H1 (cell line): Measurements from ENCODE around the gene GSPT1. TPM values are rescaled to one million over a fixed set of nuclear protein-coding genes. Genes with fewer than 3 reads are reported as not detected.

Experiments used
- CTCF ChIA-PET: fragments of 300-600 bp; sonication (Branson Sonifier 250); formaldehyde crosslinking; loops from one replicate; lab custom pipeline; 2021; ENCODE audit not compliant: partially characterized antibody; lab: Charles Lee
- POLR2A ChIA-PET: fragments of 300-600 bp; sonication (Branson Sonifier 250); formaldehyde crosslinking; loops from one replicate; lab custom pipeline; 2021; ENCODE audit warnings: inconsistent platforms; ENCODE audit not compliant: partially characterized antibody; lab: Charles Lee
- DNase-seq, 2 experiments: peaks; one replicate each; pipeline versions ENCODE4 v3.0.0 to v3.0.0-alpha.2; 2010 to 2022; ENCODE audit warnings: low spot score in 2 of 2, low read depth in 1 of 2, mixed read lengths in 1 of 2
- FAIRE-seq: peaks from 2 replicates; lab custom pipeline; 2011; peaks lifted over from hg19 to GRCh38; lab: Jason Lieb, UNC
- H2AFZ ChIP-seq: 2 replicates; pipeline ENCODE4 v1.8.1; 2012; ENCODE audit warnings: low read length, inconsistent platforms
- H2AK5ac ChIP-seq: 2 replicates; pipeline ENCODE4 v1.6.1; 2013; ENCODE audit warnings: low read depth, low read length
- H2BK120ac ChIP-seq: replicated peaks from 2 replicates; pipeline ENCODE3; 2013; ENCODE audit warnings: low read depth, low read length, inconsistent platforms
- H2BK12ac ChIP-seq: 2 replicates; pipeline ENCODE4 v1.6.1; 2013; ENCODE audit warnings: low read depth, low read length
- H2BK15ac ChIP-seq: 2 replicates; pipeline ENCODE4 v1.6.1; 2013; ENCODE audit warnings: low read length
- H2BK20ac ChIP-seq: 2 replicates; pipeline ENCODE4 v1.6.1; 2013; ENCODE audit warnings: low read length
- H2BK5ac ChIP-seq: 2 replicates; pipeline ENCODE4 v1.6.1; 2013; ENCODE audit warnings: low read depth, low read length
- H3K14ac ChIP-seq: 2 replicates; pipeline ENCODE4 v1.6.1; 2013; ENCODE audit warnings: inconsistent platforms; ENCODE audit not compliant: insufficient read length
- H3K18ac ChIP-seq: 2 replicates; pipeline ENCODE4 v1.6.1; 2013; ENCODE audit warnings: low read length; ENCODE audit errors: extremely low read depth
- H3K23ac ChIP-seq: 2 replicates; pipeline ENCODE4 v1.6.1; 2013; ENCODE audit warnings: inconsistent platforms; ENCODE audit not compliant: insufficient read length
- H3K23me2 ChIP-seq: 2 replicates; pipeline ENCODE4 v1.6.1; 2013; ENCODE audit warnings: low read depth, low read length
- H3K27ac ChIP-seq: 2 replicates; pipeline ENCODE4 v1.6.1; 2011; ENCODE audit warnings: low read depth, low read length, inconsistent platforms
- H3K27me3 ChIP-seq, 4 experiments: replicated peaks in 1 of 4; 1 replicate in 1 of 4; 2 replicates in 3 of 4; pipeline versions ENCODE4 v1.6.1 to v1.8.1; 2011 to 2013; ENCODE audit warnings: low read length in 3 of 4, mild to moderate bottlenecking in 3 of 4, inconsistent platforms in 2 of 4, mixed read lengths in 2 of 4, moderate library complexity in 1 of 4; ENCODE audit not compliant: control insufficient read depth in 3 of 4, insufficient read depth in 3 of 4; ENCODE audit errors: extremely low read depth in 1 of 4
- H3K36me3 ChIP-seq, 4 experiments: 2 replicates each; pipeline versions ENCODE4 v1.6.1 to v1.8.1; 2011 to 2013; ENCODE audit warnings: mild to moderate bottlenecking in 4 of 4, low read length in 3 of 4, moderate library complexity in 2 of 4, control low read depth in 1 of 4, inconsistent platforms in 1 of 4; ENCODE audit not compliant: insufficient read depth in 4 of 4, control insufficient read depth in 2 of 4
- H3K4ac ChIP-seq: replicated peaks from 2 replicates; pipeline ENCODE3; 2013; ENCODE audit warnings: low read length, low read depth, mixed read lengths, inconsistent platforms; ENCODE audit not compliant: insufficient read length
- H3K4me1 ChIP-seq, 4 experiments: replicated peaks in 1 of 4; 1 replicate in 1 of 4; 2 replicates in 3 of 4; pipeline versions ENCODE4 v1.6.1 to v1.8.1; 2011 to 2013; ENCODE audit warnings: low read length in 3 of 4, inconsistent platforms in 2 of 4, mixed read lengths in 1 of 4; ENCODE audit not compliant: insufficient read depth in 4 of 4, control insufficient read depth in 3 of 4
- H3K4me2 ChIP-seq, 2 experiments: 2 replicates each; pipeline versions ENCODE4 v1.6.1 to v1.8.1; 2011 to 2013; ENCODE audit warnings: low read depth in 2 of 2, low read length in 2 of 2, control low read depth in 1 of 2, inconsistent platforms in 1 of 2, mild to moderate bottlenecking in 1 of 2; ENCODE audit not compliant: insufficient read depth in 1 of 2
- H3K4me3 ChIP-seq, 4 experiments: fragments of 200-600, 300-600 bp in 1 of 4; sonication (generic), shearing (Covaris generic), sonication (Bioruptor Twin) in 1 of 4; 2 replicates each; pipeline versions ENCODE4 v1.5.1 to v1.8.1; 2011 to 2016; ENCODE audit warnings: low read length in 4 of 4, low read depth in 3 of 4, control low read depth in 2 of 4, inconsistent platforms in 2 of 4, mild to moderate bottlenecking in 2 of 4, mixed read lengths in 1 of 4, moderate library complexity in 1 of 4; ENCODE audit not compliant: insufficient read depth in 2 of 4; ENCODE audit errors: extremely low read depth in 1 of 4
- H3K56ac ChIP-seq: replicated peaks from 2 replicates; pipeline ENCODE3; 2013; ENCODE audit warnings: low read depth, mild to moderate bottlenecking, mixed read lengths, low read length, inconsistent platforms; ENCODE audit not compliant: insufficient read length
- H3K79me1 ChIP-seq: 2 replicates; pipeline ENCODE4 v1.6.1; 2013; ENCODE audit warnings: low read depth, low read length, control low read depth
- H3K79me2 ChIP-seq, 2 experiments: 2 replicates each; pipeline versions ENCODE4 v1.6.1 to v1.8.1; 2012 to 2013; ENCODE audit warnings: low read length in 2 of 2, mild to moderate bottlenecking in 2 of 2, inconsistent platforms in 1 of 2; ENCODE audit not compliant: insufficient read depth in 2 of 2, control insufficient read depth in 1 of 2
- H3K9ac ChIP-seq, 4 experiments: replicated peaks in 1 of 4; 1 replicate in 1 of 4; 2 replicates in 3 of 4; pipeline versions ENCODE4 v1.6.1 to v1.8.1; 2011 to 2013; ENCODE audit warnings: low read depth in 3 of 4, low read length in 3 of 4, control low read depth in 2 of 4, mild to moderate bottlenecking in 2 of 4, moderate library complexity in 2 of 4, inconsistent platforms in 1 of 4; ENCODE audit errors: extremely low read depth in 1 of 4
- H3K9me3 ChIP-seq, 2 experiments: 2 replicates each; pipeline versions ENCODE4 v1.6.1 to v1.8.1; 2012 to 2013; ENCODE audit warnings: mild to moderate bottlenecking in 2 of 2, moderate library complexity in 2 of 2, control low read depth in 1 of 2, inconsistent platforms in 1 of 2, low read depth in 1 of 2, low read length in 1 of 2, mixed read lengths in 1 of 2; ENCODE audit not compliant: insufficient read depth in 2 of 2
- H4K20me1 ChIP-seq, 2 experiments: replicated peaks in 1 of 2; 2 replicates each; pipeline versions ENCODE3 to v1.8.1; 2011 to 2013; ENCODE audit warnings: inconsistent platforms in 2 of 2, low read length in 2 of 2, mild to moderate bottlenecking in 1 of 2; ENCODE audit not compliant: insufficient read depth in 2 of 2, control insufficient read depth in 1 of 2
- H4K5ac ChIP-seq: 2 replicates; pipeline ENCODE4 v1.6.1; 2013; ENCODE audit warnings: low read length, low read depth, mixed read lengths, inconsistent platforms; ENCODE audit not compliant: insufficient read length
- H4K8ac ChIP-seq: 2 replicates; pipeline ENCODE4 v1.8.0; 2013; ENCODE audit warnings: mild to moderate bottlenecking, moderate library complexity, low read length, inconsistent platforms; ENCODE audit not compliant: insufficient read depth; ENCODE audit errors: extremely low read depth
- H4K91ac ChIP-seq: replicated peaks from 2 replicates; pipeline ENCODE3; 2013; ENCODE audit warnings: low read length, mixed read lengths, inconsistent platforms; ENCODE audit not compliant: insufficient read length
- CTCF ChIP-seq, 3 experiments: IDR thresholded peaks; 1 replicate in 2 of 3; 2 replicates in 1 of 3; pipeline versions ENCODE4 v1.5.1 to v1.6.1; 2011; ENCODE audit warnings: low read length in 3 of 3, mild to moderate bottlenecking in 3 of 3, inconsistent platforms in 2 of 3, low read depth in 1 of 3, moderate library complexity in 1 of 3; ENCODE audit not compliant: insufficient read depth in 1 of 3; ENCODE audit errors: control extremely low read depth in 1 of 3
- RAD21 ChIP-seq, 2 experiments: IDR thresholded peaks in 1 of 2; conservative IDR thresholded peaks in 1 of 2; 2 replicates each; pipeline ENCODE4 v1.6.1; 2011; ENCODE audit warnings: low read depth in 2 of 2, low read length in 2 of 2, improper control_type of control experiment in 1 of 2, inconsistent platforms in 1 of 2, mild to moderate bottlenecking in 1 of 2, moderate library complexity in 1 of 2
- TAF7 ChIP-seq: optimal IDR thresholded peaks from 2 replicates; pipeline ENCODE3; 2011; ENCODE audit warnings: low read depth, mild to moderate bottlenecking, inconsistent platforms, low read length, moderate library complexity, borderline replicate concordance
- WGBS, 2 experiments: shearing (Covaris generic) in 1 of 2; methylation state at CpG; one replicate each; pipeline versions ENCODE4 v1.1.6 to v1.1.7; 2013 to 2015; ENCODE audit warnings: low lambda C conversion rate in 2 of 2, mixed read lengths in 2 of 2, inconsistent platforms in 1 of 2, low coverage in 1 of 2, missing lambda C conversion rate in 1 of 2; ENCODE audit not compliant: insufficient replicate concordance in 2 of 2, insufficient coverage in 1 of 2, insufficient read length in 1 of 2; ENCODE audit errors: extremely low coverage in 1 of 2, missing lambda C conversion rate in 1 of 2; 5-methylcytosine and 5-hydroxymethylcytosine counted together
- polyA plus RNA-seq, 7 experiments: library from polyadenylated mRNA; depleted of rRNA in 3 of 7; stranded (reverse) in 5 of 7; unstranded in 2 of 7; fragments of >200 nt in 5 of 7; fragments of 200-250 nt in 2 of 7; gene quantifications; 1 replicate in 5 of 7; 2 replicates in 1 of 7; 4 replicates in 1 of 7; pipeline versions ENCODE4 v1.2.1 to v1.2.3, GENCODE V29; 2011 to 2013; ENCODE audit warnings: missing spikeins in 2 of 7, mixed read lengths in 2 of 7
- total RNA-seq: library from RNA; stranded (reverse); fragmentation: NEBNext Ultra II Directional; extraction: Animal tissue kit (Norgen Biotek cat#: 25700); gene quantifications from 2 replicates; pipeline ENCODE4 v1.2.1, GENCODE V29; 2021

Gene GSPT1
- total and polyA plus RNA-seq, 2 of the 8 experiments (the other 6 are each of a cell fraction or from before 2014, with no cell fraction given), result 51.0 to 204 TPM

- Histone ChIP-seq H2BK5ac (no peak overlapping the region), H3K4me2 (no peak overlapping the region), H4K5ac (no peak overlapping the region), H2AK5ac (no peak overlapping the region), H4K20me1 (no peaks in the 10 kb centered on the region), H3K79me1 (no peaks in the 10 kb centered on the region), H3K79me2 (no peaks in the 10 kb centered on the region), H3K9ac (no peak overlapping the region), H3K27me3 (no peaks in the 10 kb centered on the region), H4K91ac (no peak overlapping the region), H3K18ac (no peak overlapping the region), H3K56ac (no peak overlapping the region), H3K23ac (no peak overlapping the region), H2BK20ac (no peak overlapping the region), H3K4ac (no peak overlapping the region), H2BK15ac (no peak overlapping the region), H2BK120ac (no peak overlapping the region), H3K23me2 (peaks cover 1% of the 10 kb centered on the region; the same call in 1 of the 2 replicates), H3K36me3 (no peaks in the 10 kb centered on the region), H2BK12ac (no peak overlapping the region), H3K9me3 (no peaks in the 10 kb centered on the region), H3K14ac (no peak overlapping the region)
- FAIRE-seq, result peak; percentile 77
- 23% methylated on average over 4 of the region's 4 CpGs; no CpG with 5 or more reads in 1 of the 2 experiments for WGBS, 2 experiments
- ChIA-PET CTCF (interaction anchor here (0.7 to 4.3 kb wide), 7 partner anchors 10 to 323 kb away, joined by 3 to 22 read pairs (median 5); partner anchors contain the start of gene TNFRSF17), POLR2A (no interaction called here)
- DNase-seq, result peak in 1 of 2 experiments; percentile 56
- peak; percentile 67 to 74 for TF ChIP-seq RAD21 (IDR thresholded peaks at IDR 0.05 in 1 of 2, conservative IDR thresholded peaks at IDR 0.05 in 1 of 2; ENCODE audit: low read depth in 2 of 2, low read length in 2 of 2)
- TF ChIP-seq CTCF (IDR thresholded peaks at IDR 0.05; ENCODE audit: control extremely low read depth in 1 of 3, insufficient read depth in 1 of 3, low read depth in 1 of 3, low read length in 3 of 3), result peak in 2 of 3 experiments; percentile 64; a peak in 3 of 4 replicates
- no peak for TF ChIP-seq TAF7
- TF ChIP-seq, all 59 proteins: peak for 2
- Histone ChIP-seq H3K4me1 (peaks cover 0 to 4% (median 0%) of the 10 kb centered on the region in 4 experiments; a peak in 2 of 7 replicates), H4K8ac (no peak overlapping the region), H3K4me3 (no peak overlapping the region), H2AFZ (no peak overlapping the region), H3K27ac (no peak overlapping the region)
Measured at GRCh38 chr16:11949527-11949926, 33.8 kb upstream of the GSPT1 start.
